ENCODE results near the gene ATP6V0C. TPM values are rescaled to one million over a fixed set of nuclear protein-coding genes. Genes with fewer than 3 reads are reported as not detected.

ATP6V0C gene
- total and polyA plus RNA-seq, 4 donors, result 39.0 to 410 (median 250) TPM

DNA sequence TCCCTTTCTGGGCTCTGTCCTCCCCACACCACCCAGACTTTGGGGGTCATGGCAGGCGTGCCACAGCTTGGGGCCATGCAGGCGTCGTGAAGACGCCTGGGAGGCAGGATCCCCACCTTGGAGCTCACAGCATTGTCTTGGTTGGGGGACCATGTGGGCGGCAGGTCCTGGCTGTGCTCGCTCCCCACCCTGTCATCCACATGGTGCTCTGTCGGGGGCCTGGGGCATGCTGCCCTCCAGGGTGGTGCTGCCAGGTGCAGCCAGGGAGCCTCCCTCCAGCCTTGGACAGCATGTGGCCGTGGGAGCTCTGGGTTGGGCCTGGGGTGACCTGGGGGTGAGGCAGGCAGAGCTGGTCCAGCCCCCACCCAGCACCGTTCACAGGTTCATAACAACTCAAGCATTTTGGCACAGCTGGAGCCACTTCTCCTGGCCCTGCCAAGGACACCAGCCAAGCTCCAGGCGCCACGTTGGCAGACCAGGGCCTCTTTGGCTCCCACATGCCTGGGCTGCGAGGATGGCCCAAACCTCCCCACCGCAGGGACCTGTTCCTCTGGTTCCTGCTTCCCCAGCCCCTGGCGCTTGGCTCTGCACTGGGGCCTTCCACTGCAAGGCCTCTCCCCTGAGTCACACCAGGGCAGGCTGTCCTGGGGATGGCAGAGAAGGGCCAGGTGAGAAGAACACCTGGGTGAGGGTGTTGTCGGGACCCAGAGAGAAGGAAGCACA, 15.1 kb upstream of the ATP6V0C start:
- DNase-seq, result no peak
- TF ChIP-seq, protein P1, sequence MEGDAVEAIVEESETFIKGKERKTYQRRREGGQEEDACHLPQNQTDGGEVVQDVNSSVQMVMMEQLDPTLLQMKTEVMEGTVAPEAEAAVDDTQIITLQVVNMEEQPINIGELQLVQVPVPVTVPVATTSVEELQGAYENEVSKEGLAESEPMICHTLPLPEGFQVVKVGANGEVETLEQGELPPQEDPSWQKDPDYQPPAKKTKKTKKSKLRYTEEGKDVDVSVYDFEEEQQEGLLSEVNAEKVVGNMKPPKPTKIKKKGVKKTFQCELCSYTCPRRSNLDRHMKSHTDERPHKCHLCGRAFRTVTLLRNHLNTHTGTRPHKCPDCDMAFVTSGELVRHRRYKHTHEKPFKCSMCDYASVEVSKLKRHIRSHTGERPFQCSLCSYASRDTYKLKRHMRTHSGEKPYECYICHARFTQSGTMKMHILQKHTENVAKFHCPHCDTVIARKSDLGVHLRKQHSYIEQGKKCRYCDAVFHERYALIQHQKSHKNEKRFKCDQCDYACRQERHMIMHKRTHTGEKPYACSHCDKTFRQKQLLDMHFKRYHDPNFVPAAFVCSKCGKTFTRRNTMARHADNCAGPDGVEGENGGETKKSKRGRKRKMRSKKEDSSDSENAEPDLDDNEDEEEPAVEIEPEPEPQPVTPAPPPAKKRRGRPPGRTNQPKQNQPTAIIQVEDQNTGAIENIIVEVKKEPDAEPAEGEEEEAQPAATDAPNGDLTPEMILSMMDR (IDR thresholded peaks at IDR 0.05; ENCODE audit: control extremely low read depth, extremely low read depth), result no peak
- Histone ChIP-seq H3K9ac (ENCODE audit: insufficient read depth in 1 of 2, low read length in 2 of 2) (no peak overlapping the region), H3K9me3 (ENCODE audit: control insufficient read depth in 4 of 4, insufficient read depth in 3 of 4, low read length in 3 of 4) (no peaks in the 10 kb centered on the region), H3K4me3 (no peak overlapping the region), H3K36me3 (ENCODE audit: control insufficient read depth in 4 of 4, insufficient read depth in 4 of 4, low read length in 4 of 4) (peaks cover 0 to 32% (median 17%) of the 10 kb centered on the region in 4 donors), H3K4me1 (ENCODE audit: control insufficient read depth in 5 of 5, insufficient read depth in 5 of 5, low read length in 5 of 5) (peaks cover 5 to 51% (median 10%) of the 10 kb centered on the region in 5 donors), H3K27me3 (ENCODE audit: control insufficient read depth in 3 of 3, insufficient read depth in 3 of 3, low read length in 2 of 3) (no peaks in the 10 kb centered on the region), H3K27ac (ENCODE audit: low read depth in 1 of 2, low read length in 1 of 2) (peak overlapping the region in 1 of 2 donors; percentile 21)
- ATAC-seq (ENCODE audit: insufficient read depth, low FRiP score), result no peak
- WGBS, 2 donors, result 76 to 85% methylated on average over 15 of the region's 15 CpGs

- WGBS, 2 donors, result 91 to 93% methylated on average over 6 of the region's 6 CpGs
- peaks cover 0 to 32% (median 17%) of the 10 kb centered on the region in 4 donors for H3K36me3 ChIP-seq (ENCODE audit: control insufficient read depth in 4 of 4, insufficient read depth in 4 of 4, low read length in 4 of 4)
Observed at GRCh38 chr16:2499454-2499853, 14.3 kb upstream of the ATP6V0C start.

GRCh38 chr16:2499890-2500429, 13.8 kb upstream of the ATP6V0C start:
- TF ChIP-seq, protein P1 (IDR thresholded peaks at IDR 0.05; ENCODE audit: control extremely low read depth, extremely low read depth), result no peak
- Histone ChIP-seq H3K9me3 (ENCODE audit: control insufficient read depth in 4 of 4, insufficient read depth in 3 of 4, low read length in 3 of 4) (no peaks in the 10 kb centered on the region), H3K4me3 (no peak overlapping the region), H3K36me3 (ENCODE audit: control insufficient read depth in 4 of 4, insufficient read depth in 4 of 4, low read length in 4 of 4) (peaks cover 0 to 32% (median 17%) of the 10 kb centered on the region in 4 donors), H3K27me3 (ENCODE audit: control insufficient read depth in 3 of 3, insufficient read depth in 3 of 3, low read length in 2 of 3) (no peaks in the 10 kb centered on the region), H3K9ac (ENCODE audit: insufficient read depth in 1 of 2, low read length in 2 of 2) (no peak overlapping the region), H3K4me1 (ENCODE audit: control insufficient read depth in 5 of 5, insufficient read depth in 5 of 5, low read length in 5 of 5) (peaks cover 5 to 51% (median 10%) of the 10 kb centered on the region in 5 donors), H3K27ac (ENCODE audit: low read depth in 1 of 2, low read length in 1 of 2) (no peak overlapping the region)
- DNase-seq, result peak in 1 of 3 donors; percentile 3
- WGBS, 2 donors, result 93 to 95% methylated on average over 29 of the region's 29 CpGs
- no peak for ATAC-seq (ENCODE audit: insufficient read depth, low FRiP score)

More at GRCh38 chr16:2499454-2499853, 14.3 kb upstream of the ATP6V0C start:
- DNase-seq (no peak), ATAC-seq (ENCODE audit: insufficient read depth, low FRiP score) (no peak)
- Histone ChIP-seq H3K27ac (ENCODE audit: low read depth in 1 of 2, low read length in 1 of 2) (peak overlapping the region in 1 of 2 donors; percentile 21), H3K27me3 (ENCODE audit: control insufficient read depth in 3 of 3, insufficient read depth in 3 of 3, low read length in 2 of 3) (no peaks in the 10 kb centered on the region), H3K4me1 (ENCODE audit: control insufficient read depth in 5 of 5, insufficient read depth in 5 of 5, low read length in 5 of 5) (peaks cover 5 to 51% (median 10%) of the 10 kb centered on the region in 5 donors), H3K9ac (ENCODE audit: insufficient read depth in 1 of 2, low read length in 2 of 2) (no peak overlapping the region), H3K4me3 (no peak overlapping the region), H3K9me3 (ENCODE audit: control insufficient read depth in 4 of 4, insufficient read depth in 3 of 4, low read length in 3 of 4) (no peaks in the 10 kb centered on the region)
- TF ChIP-seq, protein P1 (IDR thresholded peaks at IDR 0.05; ENCODE audit: control extremely low read depth, extremely low read depth), result no peak
